Parathyroid adenoma (tissue), 2 donors: ENCODE results near the gene FAM131A.

ENCODE experiments used
- H2AFZ ChIP-seq: fragments of 300-600 bp; sonication (generic); one replicate; pipeline ENCODE4 v1.7.0; 2017; ENCODE audit warnings: antibody characterized with exemption, mild to moderate bottlenecking
- H3K27ac ChIP-seq: fragments of 300-600 bp; sonication (generic); one replicate; pipeline ENCODE4 v1.7.0; 2017
- H3K27me3 ChIP-seq: fragments of 300-600 bp; sonication (generic); one replicate; pipeline ENCODE4 v1.7.0; 2017; ENCODE audit warnings: low read length; ENCODE audit not compliant: control insufficient read depth, insufficient read depth
- H3K36me3 ChIP-seq: fragments of 300-600 bp; sonication (generic); one replicate; pipeline ENCODE4 v1.7.0; 2017; ENCODE audit warnings: low read length; ENCODE audit not compliant: control insufficient read depth, insufficient read depth
- H3K4me1 ChIP-seq: fragments of 300-600 bp; sonication (generic); one replicate; pipeline ENCODE4 v1.7.0; 2017; ENCODE audit warnings: control low read depth
- H3K4me2 ChIP-seq: fragments of 300-600 bp; sonication (generic); one replicate; pipeline ENCODE4 v1.7.0; 2017; ENCODE audit warnings: low read length
- H3K4me3 ChIP-seq: fragments of 300-600 bp; sonication (generic); one replicate; pipeline ENCODE4 v1.7.0; 2017; ENCODE audit warnings: low read depth, low read length
- H3K79me2 ChIP-seq: fragments of 300-600 bp; sonication (generic); one replicate; pipeline ENCODE4 v1.7.0; 2017; ENCODE audit warnings: control low read depth
- H3K9ac ChIP-seq: fragments of 300-600 bp; sonication (generic); one replicate; pipeline ENCODE4 v1.7.0; 2017; ENCODE audit warnings: mild to moderate bottlenecking
- H3K9me3 ChIP-seq: fragments of 300-600 bp; sonication (generic); one replicate; pipeline ENCODE4 v1.7.0; 2017; ENCODE audit warnings: low read length; ENCODE audit not compliant: control insufficient read depth
- CTCF ChIP-seq: fragments of 300-600 bp; sonication (generic); IDR thresholded peaks from one replicate; pipeline ENCODE4 v1.7.0; 2017; ENCODE audit warnings: antibody characterized with exemption, mild to moderate bottlenecking
- donor health status: primary hyperparathyroidism.

The FAM131A gene

GRCh38 chr3:184355261-184356040, 18.1 kb downstream of the FAM131A start:
- Histone ChIP-seq H3K27ac (no peak overlapping the region), H3K9ac (no peak overlapping the region), H3K4me2 (no peak overlapping the region), H3K27me3 (no peaks in the 10 kb centered on the region), H3K4me3 (no peak overlapping the region), H3K79me2 (no peaks in the 10 kb centered on the region), H3K9me3 (no peaks in the 10 kb centered on the region), H3K36me3 (no peaks in the 10 kb centered on the region), H3K4me1 (no peaks in the 10 kb centered on the region), H2AFZ (no peak overlapping the region)
- no peak for TF ChIP-seq CTCF

GRCh38 chr3:184357248-184358123, 20.1 kb downstream of the FAM131A start:
- no peak overlapping the region for H3K9ac ChIP-seq

GRCh38 chr3:184358124-184358767, 20.8 kb downstream of the FAM131A start:
- Histone ChIP-seq H3K27me3 (no peaks in the 10 kb centered on the region), H3K79me2 (peaks cover 3% of the 10 kb centered on the region), H3K36me3 (no peaks in the 10 kb centered on the region), H3K27ac (no peak overlapping the region), H3K4me2 (no peak overlapping the region), H3K4me3 (no peak overlapping the region), H3K9ac (no peak overlapping the region), H2AFZ (no peak overlapping the region), H3K4me1 (peaks cover 4% of the 10 kb centered on the region), H3K9me3 (no peaks in the 10 kb centered on the region)
- TF ChIP-seq CTCF = no peak

More at GRCh38 chr3:184357248-184358123, 20.1 kb downstream of the FAM131A start:
- no peaks in the 10 kb centered on the region for H3K36me3 ChIP-seq
- TF ChIP-seq CTCF = no peak
- H2AFZ ChIP-seq = no peak overlapping the region
- H3K4me2 ChIP-seq = no peak overlapping the region
- H3K27ac ChIP-seq = no peak overlapping the region
- no peaks in the 10 kb centered on the region for H3K9me3 ChIP-seq
- H3K4me1 ChIP-seq = peaks cover 4% of the 10 kb centered on the region
- peaks cover 3% of the 10 kb centered on the region for H3K79me2 ChIP-seq
- no peak overlapping the region for H3K4me3 ChIP-seq
- no peaks in the 10 kb centered on the region for H3K27me3 ChIP-seq

GRCh38 chr3:184358921-184359350, 21.5 kb downstream of the FAM131A start:
- no peak for TF ChIP-seq CTCF
- Histone ChIP-seq H3K4me3 (no peak overlapping the region), H2AFZ (no peak overlapping the region), H3K9ac (no peak overlapping the region), H3K79me2 (peaks cover 8% of the 10 kb centered on the region), H3K36me3 (no peaks in the 10 kb centered on the region), H3K9me3 (no peaks in the 10 kb centered on the region), H3K4me2 (no peak overlapping the region), H3K27ac (no peak overlapping the region), H3K27me3 (no peaks in the 10 kb centered on the region), H3K4me1 (peaks cover 7% of the 10 kb centered on the region)
